Stomach (tissue), 4 donors: Measurements from ENCODE around the gene SPC25.
"Not testable (repeated sequence)": the region's sequence is repeated elsewhere in the genome, so short reads cannot be mapped to it uniquely, and the experiment has no call there.

Source experiments
- CTCF ChIP-seq, 7 experiments: fragments of 450-650 bp in 4 of 7; fragments of 200-600 bp in 3 of 7; sonication (generic) in 3 of 7; IDR thresholded peaks; one replicate each; pipeline ENCODE4 v1.5.1; 2016 to 2019; ENCODE audit warnings: antibody characterized with exemption in 7 of 7, control low read depth in 2 of 7, mild to moderate bottlenecking in 1 of 7
- EP300 ChIP-seq: sonication (generic); formaldehyde crosslinking; IDR thresholded peaks from one replicate; pipeline ENCODE4 v1.6.1; 2017; ENCODE audit warnings: antibody characterized with exemption
- POLR2A ChIP-seq, 4 donors: fragments of 450-650 bp; IDR thresholded peaks; one replicate each; pipeline ENCODE4 v1.6.1; 2016; ENCODE audit warnings: antibody characterized with exemption in 4 of 4, control low read depth in 2 of 4, mild to moderate bottlenecking in 1 of 4, moderate library complexity in 1 of 4
- POLR2AphosphoS5 ChIP-seq, 3 donors: sonication (generic); formaldehyde crosslinking; IDR thresholded peaks; one replicate each; pipeline ENCODE4 v1.6.1; 2016; ENCODE audit warnings: antibody characterized with exemption in 3 of 3

GRCh38 chr2:168870824-168871223, 19.4 kb downstream of the SPC25 start:
- not testable (repeated sequence) for TF ChIP-seq CTCF (IDR thresholded peaks at IDR 0.05); EP300; POLR2A (IDR thresholded peaks at IDR 0.05); POLR2AphosphoS5 (IDR thresholded peaks at IDR 0.05)
